GM23248 (cell line): ENCODE measurements around the gene CASK.

ENCODE experiments used
- EZH2 ChIP-seq: fragments of 200-600 bp; sonication (generic); IDR thresholded peaks from 2 replicates; pipeline ENCODE4 v1.6.1; 2018; ENCODE audit warnings: antibody characterized with exemption, mild to moderate bottlenecking; ENCODE audit not compliant: insufficient read depth, poor library complexity, severe bottlenecking
- EZH2phosphoT487 ChIP-seq: fragments of 200-600 bp; sonication (generic); IDR thresholded peaks from 2 replicates; pipeline ENCODE4 v1.6.1; 2018; ENCODE audit warnings: antibody characterized with exemption, moderate library complexity, mild to moderate bottlenecking, low read depth; ENCODE audit not compliant: insufficient read depth

DNA sequence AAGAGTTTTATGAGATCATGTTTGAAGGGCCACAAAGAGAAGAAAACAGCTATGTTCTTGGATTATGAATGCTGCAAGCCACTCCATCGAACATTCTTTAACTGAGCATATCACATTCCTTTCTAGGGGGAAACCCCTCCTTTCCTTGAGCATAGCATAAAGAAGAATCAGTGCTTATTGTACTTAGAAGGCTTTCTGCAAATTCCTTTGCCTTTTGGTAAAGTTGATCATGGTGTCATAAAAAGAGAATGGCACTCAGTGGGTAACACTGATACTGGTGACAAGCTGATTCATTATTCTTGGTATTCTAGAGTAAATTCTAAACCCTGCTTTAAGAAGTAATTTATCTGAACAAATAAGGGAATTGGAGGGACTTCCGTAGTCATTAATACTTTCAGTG lies 323.1 kb downstream of the CASK start:
- TF ChIP-seq EZH2phosphoT487 (no peak), EZH2 (no peak)
